ENCODE measurements around the gene MT1H.
"Not testable (repeated sequence)": the region's sequence is repeated elsewhere in the genome, so short reads cannot be mapped to it uniquely, and the experiment has no call there.

The MT1H gene

GRCh38 chr16:56711862-56712261 is 42.2 kb downstream of the MT1H start:
- DNase-seq (ENCODE audit: insufficient read length, low spot score) (no peak), FAIRE-seq (no peak)

GRCh38 chr16:56713794-56714193 is 44.2 kb downstream of the MT1H start:
- DNase-seq (ENCODE audit: insufficient read length, low spot score) (no peak), FAIRE-seq (no peak)

- DNase-seq (ENCODE audit: insufficient read length, low spot score) (no peak), FAIRE-seq (no peak)
Observed at GRCh38 chr16:56715126-56715525, 45.5 kb downstream of the MT1H start.

GRCh38 chr16:56716761-56717160 is 47.1 kb downstream of the MT1H start:
- DNase-seq (ENCODE audit: insufficient read length, low spot score) (no peak), FAIRE-seq (no peak)

- not testable (repeated sequence) for FAIRE-seq
Observed at GRCh38 chr16:56717532-56717931, 47.9 kb downstream of the MT1H start.

More at GRCh38 chr16:56717532-56717931, 47.9 kb downstream of the MT1H start:
- not testable (repeated sequence) for DNase-seq (ENCODE audit: insufficient read length, low spot score)

Data from GM19239 (cell line).